Panc1 (cell line): ENCODE results near the gene ITLN1.

ENCODE experiments used
- POLR2AphosphoS5 ChIP-seq: IDR thresholded peaks from 2 replicates; pipeline ENCODE4 v1.6.1; 2012; ENCODE audit warnings: mild to moderate bottlenecking, low read depth, low read length, moderate library complexity
- TF ChIP-seq, protein P1 (sequence below): fragments of 450-650 bp; IDR thresholded peaks from 2 replicates; pipeline ENCODE4 v1.5.1; 2017; ENCODE audit warnings: mild to moderate bottlenecking
- TF ChIP-seq, protein P2 (sequence below), 2 experiments: IDR thresholded peaks; 2 replicates each; pipeline ENCODE4 v1.6.1; 2011 to 2012; ENCODE audit warnings: low read depth in 2 of 2, control low read depth in 1 of 2, low read length in 1 of 2, mild to moderate bottlenecking in 1 of 2, moderate library complexity in 1 of 2; ENCODE audit not compliant: insufficient read depth in 1 of 2

DNA sequence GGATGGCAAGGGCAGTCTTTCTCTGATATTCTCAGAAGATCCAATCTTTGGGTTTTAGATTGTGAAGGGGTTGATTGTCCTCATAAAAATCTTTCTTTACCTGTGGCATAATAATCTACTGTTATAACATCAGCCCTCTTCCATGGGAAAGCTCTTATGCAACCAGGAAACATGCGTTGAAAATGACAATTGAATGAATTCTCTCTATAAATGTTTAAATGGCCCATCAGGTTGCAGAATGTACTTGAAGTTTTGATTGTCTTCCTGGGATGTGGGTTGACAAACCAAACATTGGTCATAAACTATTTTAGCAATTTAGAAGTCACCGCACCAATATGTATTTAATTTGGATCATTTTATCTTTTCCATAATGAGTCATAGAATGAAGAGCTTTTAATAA, 31.7 kb upstream of the ITLN1 start:
- TF ChIP-seq, protein P1, sequence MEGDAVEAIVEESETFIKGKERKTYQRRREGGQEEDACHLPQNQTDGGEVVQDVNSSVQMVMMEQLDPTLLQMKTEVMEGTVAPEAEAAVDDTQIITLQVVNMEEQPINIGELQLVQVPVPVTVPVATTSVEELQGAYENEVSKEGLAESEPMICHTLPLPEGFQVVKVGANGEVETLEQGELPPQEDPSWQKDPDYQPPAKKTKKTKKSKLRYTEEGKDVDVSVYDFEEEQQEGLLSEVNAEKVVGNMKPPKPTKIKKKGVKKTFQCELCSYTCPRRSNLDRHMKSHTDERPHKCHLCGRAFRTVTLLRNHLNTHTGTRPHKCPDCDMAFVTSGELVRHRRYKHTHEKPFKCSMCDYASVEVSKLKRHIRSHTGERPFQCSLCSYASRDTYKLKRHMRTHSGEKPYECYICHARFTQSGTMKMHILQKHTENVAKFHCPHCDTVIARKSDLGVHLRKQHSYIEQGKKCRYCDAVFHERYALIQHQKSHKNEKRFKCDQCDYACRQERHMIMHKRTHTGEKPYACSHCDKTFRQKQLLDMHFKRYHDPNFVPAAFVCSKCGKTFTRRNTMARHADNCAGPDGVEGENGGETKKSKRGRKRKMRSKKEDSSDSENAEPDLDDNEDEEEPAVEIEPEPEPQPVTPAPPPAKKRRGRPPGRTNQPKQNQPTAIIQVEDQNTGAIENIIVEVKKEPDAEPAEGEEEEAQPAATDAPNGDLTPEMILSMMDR: no peak
- TF ChIP-seq, protein P2, sequence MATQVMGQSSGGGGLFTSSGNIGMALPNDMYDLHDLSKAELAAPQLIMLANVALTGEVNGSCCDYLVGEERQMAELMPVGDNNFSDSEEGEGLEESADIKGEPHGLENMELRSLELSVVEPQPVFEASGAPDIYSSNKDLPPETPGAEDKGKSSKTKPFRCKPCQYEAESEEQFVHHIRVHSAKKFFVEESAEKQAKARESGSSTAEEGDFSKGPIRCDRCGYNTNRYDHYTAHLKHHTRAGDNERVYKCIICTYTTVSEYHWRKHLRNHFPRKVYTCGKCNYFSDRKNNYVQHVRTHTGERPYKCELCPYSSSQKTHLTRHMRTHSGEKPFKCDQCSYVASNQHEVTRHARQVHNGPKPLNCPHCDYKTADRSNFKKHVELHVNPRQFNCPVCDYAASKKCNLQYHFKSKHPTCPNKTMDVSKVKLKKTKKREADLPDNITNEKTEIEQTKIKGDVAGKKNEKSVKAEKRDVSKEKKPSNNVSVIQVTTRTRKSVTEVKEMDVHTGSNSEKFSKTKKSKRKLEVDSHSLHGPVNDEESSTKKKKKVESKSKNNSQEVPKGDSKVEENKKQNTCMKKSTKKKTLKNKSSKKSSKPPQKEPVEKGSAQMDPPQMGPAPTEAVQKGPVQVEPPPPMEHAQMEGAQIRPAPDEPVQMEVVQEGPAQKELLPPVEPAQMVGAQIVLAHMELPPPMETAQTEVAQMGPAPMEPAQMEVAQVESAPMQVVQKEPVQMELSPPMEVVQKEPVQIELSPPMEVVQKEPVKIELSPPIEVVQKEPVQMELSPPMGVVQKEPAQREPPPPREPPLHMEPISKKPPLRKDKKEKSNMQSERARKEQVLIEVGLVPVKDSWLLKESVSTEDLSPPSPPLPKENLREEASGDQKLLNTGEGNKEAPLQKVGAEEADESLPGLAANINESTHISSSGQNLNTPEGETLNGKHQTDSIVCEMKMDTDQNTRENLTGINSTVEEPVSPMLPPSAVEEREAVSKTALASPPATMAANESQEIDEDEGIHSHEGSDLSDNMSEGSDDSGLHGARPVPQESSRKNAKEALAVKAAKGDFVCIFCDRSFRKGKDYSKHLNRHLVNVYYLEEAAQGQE (IDR thresholded peaks at IDR 0.05; ENCODE audit: insufficient read depth in 1 of 2, low read depth in 2 of 2, low read length in 1 of 2): no peak
- no peak for TF ChIP-seq POLR2AphosphoS5
